GM21717 (cell line): ENCODE data around the gene APOBEC3F.
"Not testable (repeated sequence)": the region's sequence is repeated elsewhere in the genome, so short reads cannot be mapped to it uniquely, and the experiment has no call there.

Experiments
- ATAC-seq: cut with Tn5 transposase; IDR thresholded peaks from one replicate; pipeline ENCODE4 v1.9.1; 2021; ENCODE audit warnings: mild to moderate bottlenecking, moderate library complexity; ENCODE audit not compliant: unreplicated experiment

Gene APOBEC3F

DNA sequence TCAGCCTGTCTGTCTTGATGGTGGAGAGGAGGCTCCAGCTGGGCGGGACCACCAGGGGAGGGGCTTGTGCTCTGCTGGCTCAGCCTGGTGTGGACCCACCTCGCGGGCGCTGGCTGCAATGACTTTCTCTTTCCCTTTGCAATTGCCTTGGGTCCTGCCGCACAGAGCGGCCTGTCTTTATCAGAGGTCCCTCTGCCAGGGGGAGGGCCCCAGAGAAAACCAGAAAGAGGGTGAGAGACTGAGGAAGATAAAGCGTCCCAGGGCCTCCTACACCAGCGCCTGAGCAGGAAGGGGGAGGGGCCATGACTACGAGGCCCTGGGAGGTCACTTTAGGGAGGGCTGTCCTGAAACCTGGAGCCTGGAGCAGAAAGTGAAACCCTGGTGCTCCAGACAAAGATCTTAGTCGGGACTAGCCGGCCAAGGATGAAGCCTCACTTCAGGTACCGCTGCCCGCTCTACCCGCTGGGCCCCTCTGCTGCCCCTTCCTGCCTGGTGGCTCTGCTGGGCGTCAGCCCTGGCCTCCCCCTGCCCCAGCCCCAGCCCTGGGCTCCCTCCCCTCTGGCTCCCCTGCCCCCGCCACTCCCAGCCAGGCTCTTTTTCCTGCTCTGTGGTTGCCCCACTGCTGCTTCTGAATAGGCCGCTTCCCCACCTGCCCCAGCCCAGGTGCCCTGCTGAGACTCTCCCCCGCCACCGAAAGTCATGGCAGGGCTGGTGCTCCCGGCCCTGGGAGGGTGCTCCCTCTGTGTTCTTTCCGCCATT is at the start of gene APOBEC3F:
Gene APOBEC3F (plus strand): TSS at position 327 of the 759 bp plus-strand sequence. CDS start 97 bp downstream, at position 424.
- peak; percentile 84 for ATAC-seq

DNA sequence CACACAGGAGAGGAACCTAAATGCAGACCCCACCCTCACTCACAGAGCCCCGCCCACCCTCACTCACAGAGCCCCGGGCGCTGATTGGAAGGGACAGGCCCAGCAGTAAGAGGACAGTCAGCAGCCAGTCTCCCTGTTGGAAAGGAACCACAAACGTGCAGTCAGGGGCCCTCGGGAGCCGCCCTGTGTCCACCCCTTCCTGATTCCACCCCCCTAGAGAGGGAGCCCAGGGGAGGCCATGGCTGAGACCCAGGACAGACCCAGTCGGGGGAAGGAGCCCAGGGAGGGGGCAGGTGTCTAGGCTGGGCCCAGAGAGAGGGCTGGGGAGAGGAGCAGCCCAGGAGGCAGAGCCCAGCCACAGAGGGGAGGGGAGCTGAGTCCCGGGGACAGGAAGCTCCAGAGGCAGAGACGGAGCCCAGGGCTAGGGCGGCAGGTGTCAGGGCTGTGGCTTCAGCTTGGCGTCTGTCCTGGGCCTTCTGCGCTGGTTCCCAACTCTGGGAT is 47.7 kb upstream of the APOBEC3F start:
- not testable (repeated sequence) for ATAC-seq

DNA sequence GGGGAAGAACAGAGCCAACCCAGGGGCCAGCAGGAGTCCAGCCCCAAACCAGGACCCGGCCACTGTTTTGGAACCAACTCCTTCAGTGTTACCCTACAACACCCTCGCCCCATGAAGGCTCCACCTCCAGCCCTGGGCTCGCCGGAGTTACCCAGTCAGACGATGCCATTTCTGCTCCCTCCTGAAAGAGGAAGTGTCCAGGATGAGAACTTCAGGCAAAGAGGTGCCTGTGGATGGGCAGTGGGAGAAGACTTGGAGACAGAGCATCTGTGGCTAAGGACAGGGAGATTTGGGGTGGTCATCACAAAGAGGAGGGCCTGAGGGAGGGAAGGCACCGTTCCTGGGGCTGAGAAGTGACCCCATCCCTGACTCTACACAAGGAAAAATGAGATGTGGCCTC is 44.6 kb upstream of the APOBEC3F start:
- ATAC-seq: no peak

DNA sequence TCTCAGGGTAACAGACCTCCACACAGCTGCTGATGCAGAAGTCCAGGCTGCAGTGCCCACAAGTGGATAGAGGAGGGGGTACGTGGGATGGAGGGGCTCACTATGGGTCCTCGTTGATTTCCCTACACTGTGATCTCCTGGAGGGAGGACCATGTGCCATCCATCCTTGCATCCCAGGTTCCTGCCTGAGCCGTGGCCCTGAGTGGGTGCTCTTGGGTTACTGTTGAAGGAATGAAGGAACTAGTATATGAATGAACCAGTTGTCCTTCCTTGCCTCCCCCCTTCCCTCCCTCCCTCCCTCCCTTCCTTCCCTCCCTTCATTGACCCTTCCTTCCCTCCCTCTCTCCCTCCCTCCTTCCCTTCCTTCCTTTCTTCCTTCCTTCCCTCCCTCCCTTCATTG is 43.1 kb upstream of the APOBEC3F start:
- ATAC-seq: no peak

DNA sequence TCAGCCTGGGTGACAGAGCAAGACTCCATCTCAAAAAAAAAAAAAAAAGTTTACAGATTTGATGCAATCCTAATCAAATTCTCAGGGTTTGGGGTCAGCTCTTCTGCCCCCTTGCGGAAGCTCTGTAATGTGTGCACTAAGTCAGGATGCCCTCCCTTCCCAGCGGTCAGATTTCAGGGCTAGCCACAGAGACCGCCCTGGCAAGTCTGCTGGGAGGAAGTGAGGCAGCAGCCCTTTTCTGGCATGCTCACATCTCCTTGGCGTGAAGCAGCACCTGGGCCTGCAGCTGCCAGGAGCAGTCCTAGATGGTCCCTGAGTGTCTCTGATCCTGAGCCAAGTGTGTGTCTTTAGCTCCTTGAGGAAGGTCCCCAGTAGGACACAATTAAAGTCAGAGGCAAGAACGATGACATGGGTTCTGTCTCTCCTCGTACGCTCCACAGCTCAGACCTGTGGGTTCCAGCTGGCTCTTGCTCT is 37.5 kb upstream of the APOBEC3F start:
- ATAC-seq: no peak

DNA sequence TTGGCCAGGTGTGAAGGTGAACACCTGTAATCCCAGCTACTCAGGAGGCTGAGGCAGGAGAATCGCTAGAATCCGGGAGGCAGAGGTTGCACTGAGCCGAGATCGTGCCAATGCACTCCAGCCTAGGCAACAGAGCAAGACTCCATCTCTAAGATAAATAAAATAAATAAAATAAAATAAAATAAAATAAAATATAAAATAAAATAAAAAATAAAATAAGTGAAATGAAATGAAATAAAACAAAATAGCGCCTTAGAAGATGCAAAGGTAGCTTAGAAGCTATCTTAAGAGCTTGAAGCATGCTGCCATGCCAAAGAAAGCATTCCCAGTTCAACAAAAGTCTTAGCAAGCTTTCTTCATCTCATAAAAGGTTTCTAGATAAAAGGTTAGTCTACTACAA is 33.5 kb upstream of the APOBEC3F start:
- no peak for ATAC-seq

DNA sequence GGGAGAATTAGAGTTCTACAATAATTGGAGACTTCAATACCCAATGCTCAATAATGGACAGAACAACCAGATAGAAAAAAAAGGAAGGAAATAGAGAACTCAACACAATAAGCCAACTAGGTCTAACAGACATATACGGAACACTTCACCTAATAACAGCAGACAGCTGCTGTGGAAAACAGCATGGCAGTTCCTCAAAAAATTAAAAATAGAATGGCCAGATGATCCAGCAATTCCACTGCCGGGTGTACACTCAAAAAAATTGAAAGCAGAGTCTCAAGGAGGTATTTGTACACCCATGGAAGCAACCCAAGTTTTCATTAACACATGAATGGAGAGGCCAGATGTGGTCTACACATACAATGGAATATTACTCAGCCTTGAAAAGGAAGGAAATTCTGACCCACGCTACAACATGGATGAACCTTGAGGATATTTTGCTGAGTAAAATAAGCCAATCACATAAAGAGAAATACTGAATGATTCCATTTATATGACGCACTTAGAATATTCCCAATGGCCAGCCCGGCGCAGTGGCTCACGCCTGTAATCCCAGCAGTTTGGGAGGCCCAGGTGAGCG is 32.3 kb upstream of the APOBEC3F start:
- not testable (repeated sequence) for ATAC-seq

DNA sequence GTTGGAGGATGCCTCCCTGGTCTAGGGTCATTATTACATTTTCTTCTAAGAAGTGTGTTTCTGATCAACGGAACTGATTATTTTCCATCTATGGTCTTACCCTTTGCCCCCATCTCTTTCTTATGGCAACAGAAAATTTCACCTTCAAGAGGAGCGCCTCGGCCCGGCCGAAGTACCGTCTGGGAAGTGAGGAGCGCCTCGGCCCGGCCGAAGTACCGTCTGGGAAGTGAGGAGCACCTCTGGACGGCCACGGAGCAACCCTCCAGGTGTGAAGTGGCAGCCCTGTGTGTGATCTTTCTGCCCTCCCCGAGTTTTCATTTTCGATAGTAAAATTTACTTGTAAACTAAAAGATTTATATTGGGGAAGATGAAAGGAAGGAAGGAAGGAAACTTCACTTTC is 29.7 kb upstream of the APOBEC3F start:
- ATAC-seq: no peak

DNA sequence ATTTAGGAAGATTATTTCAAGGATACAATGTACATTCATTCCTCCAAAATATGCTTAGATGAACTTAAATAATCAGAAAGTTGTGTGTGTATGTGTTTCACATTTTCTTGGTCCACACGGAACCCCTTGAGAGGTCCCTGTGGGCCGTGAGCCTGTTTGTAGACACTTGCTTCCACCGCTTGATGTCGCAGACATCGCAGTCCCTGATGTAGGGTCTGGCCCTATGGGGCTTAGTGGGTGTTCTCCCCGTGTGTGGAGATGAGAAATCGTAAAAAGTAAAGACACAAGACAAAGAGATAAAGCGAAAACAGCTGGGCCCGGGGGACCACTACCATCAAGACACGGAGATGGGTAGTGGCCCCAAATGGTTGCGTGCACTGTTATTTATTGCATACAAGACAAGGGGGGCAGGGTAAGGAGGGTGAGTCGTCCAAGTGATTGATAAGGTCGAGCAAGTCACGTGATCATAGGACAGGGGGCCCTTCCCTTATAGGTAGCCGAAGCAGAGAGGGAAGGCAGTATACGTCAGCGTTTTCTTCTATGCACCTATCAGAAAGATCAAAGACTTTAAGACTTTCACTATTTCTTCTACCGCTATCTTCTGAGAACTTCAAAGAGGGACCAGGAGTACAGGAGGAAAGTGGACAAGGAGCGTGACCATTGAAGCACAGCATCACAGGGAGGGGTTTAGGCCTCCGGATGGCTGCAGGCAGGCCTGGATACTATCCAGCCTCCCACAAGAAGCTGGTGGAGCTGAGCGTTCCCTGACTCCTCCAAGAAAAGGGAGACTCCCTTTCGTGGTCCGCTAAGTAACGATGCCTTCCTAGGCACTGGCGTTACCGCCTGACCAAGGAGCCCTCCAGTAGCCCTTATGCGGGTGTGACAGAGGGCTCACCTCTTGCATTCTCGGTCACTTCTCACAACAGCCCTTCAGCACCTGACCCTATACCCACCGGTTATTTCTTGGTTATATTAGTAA is 27.8 kb upstream of the APOBEC3F start:
- ATAC-seq: no peak

DNA sequence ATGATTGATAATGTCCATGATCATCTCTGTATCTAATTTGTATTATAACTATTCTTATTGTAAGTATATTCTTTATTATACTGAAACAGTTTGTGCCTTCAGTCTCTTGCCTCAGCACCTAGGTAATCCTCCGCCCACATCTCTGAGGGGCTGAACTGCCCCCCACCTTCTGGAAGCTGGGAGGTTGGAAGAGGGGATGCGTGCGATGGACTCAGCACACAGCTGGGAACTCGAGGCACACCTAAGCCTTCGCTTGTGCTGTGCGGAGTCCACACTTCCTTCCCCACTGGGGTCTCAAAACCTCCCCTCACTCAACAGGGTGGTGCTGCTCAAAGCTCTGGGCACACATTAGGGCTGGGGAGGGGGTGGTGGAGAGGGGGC is 27.1 kb upstream of the APOBEC3F start:
- peak; percentile 23 for ATAC-seq

DNA sequence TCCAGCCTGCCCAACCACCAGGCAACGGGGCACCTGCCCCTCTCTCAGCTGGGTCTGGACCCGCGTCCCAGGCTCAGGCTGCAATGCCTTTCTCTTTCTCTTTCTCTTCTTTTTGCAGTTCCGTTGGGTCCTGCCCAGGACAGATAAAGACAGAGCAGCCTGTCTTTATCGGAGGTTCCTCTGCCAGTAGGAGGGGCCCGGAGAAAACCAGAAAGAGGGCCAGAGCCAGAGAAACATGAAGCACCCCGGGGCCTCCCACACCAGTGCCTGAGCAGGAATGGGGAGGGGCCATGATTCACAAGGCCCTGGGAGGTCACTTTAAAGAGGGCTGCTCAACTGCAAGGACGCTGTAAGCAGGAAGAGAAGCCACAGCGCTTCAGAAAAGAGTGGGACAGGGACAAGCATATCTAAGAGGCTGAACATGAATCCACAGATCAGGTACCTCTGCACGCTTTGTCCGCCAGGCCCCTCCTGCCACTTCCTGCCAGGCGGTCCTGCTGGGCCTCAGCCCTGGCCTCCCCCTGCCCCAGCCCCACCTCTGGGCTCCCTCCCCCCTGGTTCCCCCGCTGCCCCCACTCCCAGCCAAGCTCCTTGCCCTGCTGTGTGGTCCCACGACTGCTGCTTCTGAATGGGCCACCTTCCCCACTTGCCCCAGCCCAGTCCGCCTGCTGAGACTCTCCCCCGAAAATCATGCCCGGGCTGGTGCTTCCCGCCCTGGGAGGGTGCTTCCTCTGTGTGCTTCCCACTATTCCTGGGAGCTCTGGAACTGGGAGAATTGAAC is 26.5 kb upstream of the APOBEC3F start, which contains the start of gene APOBEC3C:
Gene APOBEC3C (plus strand): TSS at position 316 of the 781 bp plus-strand sequence. CDS start 106 bp downstream, at position 422.
- peak; percentile 77 for ATAC-seq

DNA sequence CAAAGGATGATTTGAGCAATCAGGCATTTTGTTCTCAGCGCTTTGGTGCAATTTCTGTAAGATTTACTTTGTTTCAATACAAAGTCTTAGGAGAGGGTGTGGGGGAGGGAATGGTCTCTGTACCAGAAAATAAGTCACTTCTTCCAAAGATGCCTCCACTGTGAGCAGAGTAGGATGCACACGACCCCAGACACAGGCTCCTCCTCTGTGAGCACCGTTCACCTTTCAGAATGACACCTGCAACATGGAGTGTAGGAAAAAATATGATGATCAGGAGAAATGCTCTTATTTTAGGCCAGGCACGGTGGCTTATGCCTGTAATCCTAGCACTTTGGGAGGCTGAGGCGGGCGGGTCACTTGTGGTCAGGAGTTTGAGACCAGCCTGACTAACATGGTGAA is 25.9 kb upstream of the APOBEC3F start:
- ATAC-seq: not testable (repeated sequence)

DNA sequence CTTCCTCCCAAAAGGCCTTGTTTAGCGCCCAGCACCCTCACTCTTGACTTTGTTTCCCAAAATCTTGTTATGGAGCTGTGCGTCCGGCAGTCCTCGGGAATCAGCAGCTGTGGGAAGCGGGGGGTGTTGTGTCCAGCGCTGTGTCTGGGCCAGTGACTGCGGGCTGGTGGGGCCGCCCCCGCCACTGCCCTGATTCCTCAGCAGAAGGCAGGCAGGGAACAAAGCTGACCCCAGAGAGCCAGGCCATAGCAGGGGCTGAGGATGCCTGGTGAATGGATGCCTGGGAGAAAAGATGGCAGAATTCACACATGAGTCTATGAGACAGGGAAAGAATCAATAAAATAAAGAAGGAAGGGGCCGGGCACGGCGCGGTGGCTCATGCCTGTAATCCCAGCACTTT is 24.1 kb upstream of the APOBEC3F start:
- no peak for ATAC-seq

DNA sequence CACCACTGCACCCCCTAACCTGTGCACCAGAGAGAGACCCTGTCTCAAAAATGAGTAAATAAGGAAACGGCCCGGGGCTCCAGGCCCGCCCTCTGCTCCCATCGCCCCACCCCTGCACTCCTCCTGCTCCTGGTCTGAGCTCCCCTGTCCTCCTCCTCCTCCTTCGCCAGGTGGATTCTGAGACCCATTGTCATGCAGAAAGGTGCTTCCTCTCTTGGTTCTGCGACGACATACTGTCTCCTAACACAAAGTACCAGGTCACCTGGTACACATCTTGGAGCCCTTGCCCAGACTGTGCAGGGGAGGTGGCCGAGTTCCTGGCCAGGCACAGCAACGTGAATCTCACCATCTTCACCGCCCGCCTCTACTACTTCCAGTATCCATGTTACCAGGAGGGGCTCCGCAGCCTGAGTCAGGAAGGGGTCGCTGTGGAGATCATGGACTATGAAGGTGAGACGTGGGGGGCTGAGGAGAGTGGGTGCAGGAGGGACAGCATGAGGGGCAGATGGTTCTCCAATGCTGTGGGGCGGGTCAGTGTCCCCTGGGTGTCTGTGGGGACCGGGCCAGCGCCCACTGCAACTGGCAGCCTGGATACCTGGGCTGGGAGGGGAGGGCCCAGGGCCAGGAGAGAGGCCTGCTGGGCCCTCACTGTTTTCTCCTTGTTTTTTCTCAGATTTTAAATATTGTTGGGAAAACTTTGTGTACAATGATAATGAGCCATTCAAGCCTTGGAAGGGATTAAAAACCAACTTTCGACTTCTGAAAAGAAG is 22.9 kb upstream of the APOBEC3F start:
- ATAC-seq: no peak

DNA sequence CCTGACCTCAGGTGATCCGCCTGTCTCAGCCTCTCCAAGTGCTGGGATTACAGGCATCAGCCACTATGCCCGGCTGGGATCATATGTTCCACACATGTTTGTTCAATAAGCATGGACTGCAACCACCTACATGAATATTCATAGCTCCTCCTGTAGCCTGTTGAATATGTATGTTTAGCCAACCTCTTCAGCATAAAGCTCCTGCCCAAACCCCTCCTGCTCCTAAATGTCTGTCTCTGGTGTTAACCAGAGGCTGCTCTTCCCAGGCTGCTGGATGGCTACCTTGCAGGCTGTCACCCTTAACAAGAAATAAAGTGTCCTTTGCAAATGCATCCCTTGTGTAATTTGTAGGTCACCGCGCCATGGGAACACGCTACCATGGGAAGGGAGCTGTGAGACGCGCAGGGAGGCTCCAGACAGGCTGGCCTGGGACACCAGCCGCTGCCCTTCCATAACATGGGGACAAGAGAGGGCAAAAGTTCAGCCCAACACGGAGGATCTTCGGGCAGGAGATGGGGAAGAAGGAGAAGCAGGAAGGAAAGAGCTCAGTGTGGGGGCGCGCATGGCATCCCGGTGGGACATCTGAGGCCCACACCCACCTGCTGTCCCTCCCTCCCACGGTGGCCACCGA is 20.5 kb upstream of the APOBEC3F start:
- not testable (repeated sequence) for ATAC-seq

DNA sequence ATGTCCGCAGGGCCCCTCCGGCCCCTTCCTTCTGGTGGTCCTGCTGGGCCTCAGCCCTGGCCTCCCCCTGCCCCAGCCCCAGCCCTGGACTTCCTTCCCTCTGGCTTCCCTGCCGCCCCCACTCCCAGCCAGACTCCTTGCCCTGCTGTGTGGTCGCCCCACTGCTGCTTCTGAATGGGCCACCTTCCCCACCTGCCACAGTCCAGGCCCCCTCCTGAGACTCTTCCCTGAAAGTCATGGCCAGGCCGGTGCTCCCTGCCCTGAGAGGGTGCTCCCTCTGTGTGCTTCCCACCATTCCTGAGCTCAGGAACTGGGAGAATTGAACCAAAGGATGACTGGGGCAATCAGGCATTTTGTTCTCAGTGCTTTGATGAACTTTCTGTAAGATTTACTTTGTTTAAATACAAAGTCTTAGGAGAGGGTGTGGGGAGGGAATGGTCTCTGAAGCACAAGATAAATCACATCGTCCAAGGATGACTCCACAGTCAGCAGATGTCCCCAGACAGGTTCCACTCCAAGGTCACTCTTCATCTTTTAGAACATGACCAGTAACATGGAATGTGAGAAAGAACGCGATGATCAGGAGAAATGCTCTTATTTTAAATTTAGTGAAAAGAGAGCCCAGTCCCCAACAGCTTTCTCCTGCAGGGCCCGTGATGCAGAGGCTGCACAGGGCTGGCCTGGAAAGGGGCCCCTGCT is 19.0 kb upstream of the APOBEC3F start:
- no peak for ATAC-seq

DNA sequence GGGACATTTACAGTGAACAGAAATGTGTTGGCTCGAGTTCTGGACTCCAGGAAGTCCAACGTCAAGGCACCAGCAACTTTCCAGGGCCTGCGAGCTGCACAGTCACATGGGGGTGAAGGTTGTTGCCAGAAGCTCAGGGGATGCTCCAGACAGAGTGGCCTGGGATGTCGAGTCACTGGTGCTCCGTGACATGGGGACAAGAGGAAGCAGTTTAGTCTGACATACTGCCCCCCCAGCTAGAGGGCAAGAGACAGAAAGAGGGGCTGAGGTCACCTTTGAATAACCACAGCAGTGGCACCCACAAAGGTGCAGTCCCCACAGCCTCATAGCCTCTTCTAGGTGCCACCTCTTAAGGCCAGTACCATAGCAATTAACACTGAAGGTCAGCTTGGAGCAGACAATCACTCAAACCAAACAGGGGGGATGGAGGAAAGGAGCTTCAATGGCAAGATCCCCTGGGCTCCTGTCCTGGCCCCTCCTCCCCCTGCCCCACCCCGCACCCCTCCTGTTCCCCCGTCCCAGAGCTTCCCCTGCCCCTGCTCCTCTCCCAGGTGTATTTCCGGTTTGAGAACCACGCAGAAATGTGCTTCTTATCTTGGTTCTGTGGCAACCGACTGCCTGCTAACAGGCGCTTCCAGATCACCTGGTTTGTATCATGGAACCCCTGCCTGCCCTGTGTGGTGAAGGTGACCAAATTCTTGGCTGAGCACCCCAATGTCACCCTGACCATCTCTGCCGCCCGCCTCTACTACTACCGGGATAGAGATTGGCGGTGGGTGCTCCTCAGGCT is 15.9 kb upstream of the APOBEC3F start:
- no peak for ATAC-seq
